ENCODE results near the gene SULT1A2. TPM values are rescaled to one million over a fixed set of nuclear protein-coding genes. Genes with fewer than 3 reads are reported as not detected.

Gene SULT1A2
- total RNA-seq = 0.09 and 0.28 TPM in 2 replicates

DNA sequence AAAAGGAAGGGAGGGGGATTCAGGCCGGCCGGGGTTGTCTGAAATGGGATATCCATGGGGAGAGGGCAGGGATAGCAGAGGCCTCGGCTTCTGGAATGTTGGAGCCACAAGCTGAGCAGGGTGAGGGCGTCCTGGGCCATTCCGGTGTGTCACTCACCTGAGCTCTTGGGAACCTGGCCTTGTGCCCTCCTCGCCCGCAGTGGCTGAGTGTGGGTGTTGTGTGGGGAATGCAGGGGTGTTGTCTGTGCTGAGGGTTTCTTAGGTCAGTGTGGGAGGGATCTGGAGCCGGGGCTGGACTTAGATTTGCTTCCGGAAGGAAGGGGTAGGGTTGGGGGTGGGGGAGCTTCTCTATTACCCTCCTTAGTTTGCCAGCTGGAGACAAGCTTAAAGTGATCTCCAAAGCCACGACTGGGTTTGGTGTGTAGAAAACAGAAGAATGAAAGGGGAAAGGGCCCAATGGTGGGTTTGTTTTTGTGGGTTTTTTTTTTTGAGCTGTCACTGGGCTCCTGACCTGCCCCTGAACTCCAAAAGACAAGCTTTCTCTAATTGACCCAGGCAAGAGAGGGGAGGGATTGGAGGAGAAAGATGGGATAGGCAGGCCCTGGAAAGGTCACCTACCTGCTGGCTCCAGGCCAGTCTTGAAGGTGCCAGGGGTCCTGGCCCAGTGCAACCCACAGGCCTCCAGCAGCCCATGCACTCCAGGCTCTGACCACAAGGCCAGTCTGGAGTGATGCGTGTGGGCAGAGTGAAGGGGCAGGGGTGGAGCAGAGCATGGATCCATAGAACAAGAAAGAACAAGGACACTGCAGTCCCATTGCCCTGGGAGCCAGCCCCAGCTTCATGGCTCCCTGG is at the start of gene SULT1A2:
TSS of gene SULT1A2 (minus strand) at position 211 of the 852 bp plus-strand sequence. CDS start 1,120 bp downstream, outside the sequence.

GRCh38 chr16:28637765-28638164 is 40.9 kb upstream of the SULT1A2 start, which contains the start of gene NPIPB8:
Gene NPIPB8 (plus strand): TSS chr16:28638065. CDS start chr16:28638361, 296 bp downstream.

GRCh38 chr16:28609631-28610594 is 13.1 kb upstream of the SULT1A2 start, which contains the start of gene SULT1A1:
Gene SULT1A1 (minus strand): TSS chr16:28610044. CDS start chr16:28608855, 1,189 bp downstream.

DNA sequence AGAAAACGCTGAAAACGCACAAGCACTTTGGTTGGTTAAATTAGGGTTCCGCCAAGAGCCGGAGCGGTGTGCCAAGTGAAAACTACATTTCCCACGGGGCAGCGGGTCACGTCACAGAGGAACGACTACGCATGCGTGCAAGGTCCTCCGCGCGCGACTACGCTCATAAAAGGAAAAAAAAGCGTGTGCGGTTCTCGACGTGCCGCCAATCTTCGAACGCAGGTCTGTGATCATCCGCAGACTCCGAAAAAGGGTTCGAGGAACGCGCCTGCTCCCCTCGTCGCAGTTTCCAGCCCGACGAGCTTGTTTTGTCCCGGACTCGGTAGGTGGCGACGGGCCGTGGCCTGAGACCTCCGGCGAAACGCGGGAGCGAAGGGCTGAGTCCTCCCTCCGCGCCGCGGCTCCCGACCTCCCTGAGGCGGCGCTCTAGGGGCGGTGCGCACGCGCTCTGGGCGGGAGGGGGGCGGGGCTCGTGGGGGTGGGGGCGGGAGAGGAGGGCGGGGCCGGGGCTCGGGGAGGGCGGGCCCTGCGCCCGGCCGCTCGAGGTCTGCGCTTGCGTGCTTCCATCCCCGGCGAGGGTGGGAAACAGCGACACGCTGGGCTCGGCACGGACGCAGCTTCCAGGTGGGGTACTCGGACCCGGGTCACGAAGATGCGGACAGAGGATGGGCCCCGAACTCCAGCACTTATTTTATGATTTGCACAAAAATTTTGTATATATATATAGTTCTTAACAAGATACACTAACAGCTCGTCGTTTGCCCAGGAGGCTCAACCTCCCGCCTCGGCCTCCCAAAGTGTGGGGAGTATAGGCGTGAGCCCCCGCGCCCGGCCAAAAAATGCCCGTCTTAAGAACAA is 42.8 kb downstream of the SULT1A2 start, which contains the start of gene SGF29:
TSS of gene SGF29 (plus strand) at position 145 of the 858 bp plus-strand sequence. CDS start 27,150 bp downstream, outside the sequence.

Other genes starting within 250 kb of the SULT1A2 start
- gene NPIPB6, start 233.5 kb downstream of the SULT1A2 start, total RNA-seq = 0.57 TPM in 1 of 2 replicates, not detected in the other
- gene EIF3CL, start 193.2 kb downstream of the SULT1A2 start, total RNA-seq = 55.9 and 81.2 TPM in 2 replicates
- gene NPIPB7, start 124.7 kb downstream of the SULT1A2 start, total RNA-seq = not detected in 2 replicates
- 14.1 and 14.5 TPM in 2 replicates for gene CLN3, start 105.0 kb downstream of the SULT1A2 start, total RNA-seq
- gene APOBR, start 102.4 kb downstream of the SULT1A2 start, total RNA-seq = under 0.01 TPM in 1 of 2 replicates, not detected in the other
- gene IL27, start 90.2 kb downstream of the SULT1A2 start, total RNA-seq = 0.28 TPM in 1 of 2 replicates, not detected in the other
- gene NUPR1, start 58.1 kb downstream of the SULT1A2 start, total RNA-seq = 32.5 and 50.5 TPM in 2 replicates
- gene SGF29, start 43.1 kb downstream of the SULT1A2 start, total RNA-seq = 7.3 and 9.6 TPM in 2 replicates
- gene SULT1A1, start 13.0 kb upstream of the SULT1A2 start, total RNA-seq = 3.6 and 6.4 TPM in 2 replicates
- gene NPIPB8, start 41.0 kb upstream of the SULT1A2 start, total RNA-seq = 0.55 TPM in 1 of 2 replicates, not detected in the other
- gene EIF3C, start 114.4 kb upstream of the SULT1A2 start, total RNA-seq = 125 and 217 TPM in 2 replicates
- 0.71 and 1.4 TPM in 2 replicates for gene NPIPB9, start 154.7 kb upstream of the SULT1A2 start, total RNA-seq
- gene ATXN2L, start 225.9 kb upstream of the SULT1A2 start, total RNA-seq = 26.6 and 27.4 TPM in 2 replicates
- gene TUFM, start 249.3 kb upstream of the SULT1A2 start, total RNA-seq = 108 and 110 TPM in 2 replicates

Measured in smooth muscle cell of bladder (primary cell).